ENCODE measurements around the gene CRADD.
"Not testable (repeated sequence)": the region's sequence is repeated elsewhere in the genome, so short reads cannot be mapped to it uniquely, and the experiment has no call there.

The CRADD gene

GRCh38 chr12:93740751-93741150 lies 63.6 kb downstream of the CRADD start:
- peak; percentile 73 for DNase-seq

GRCh38 chr12:93741659-93742109 lies 64.5 kb downstream of the CRADD start:
- DNase-seq, result peak; percentile 71

- peak; percentile 95 for DNase-seq
These were observed 65.1 kb downstream of the CRADD start for GRCh38 chr12:93742110-93742934.

GRCh38 chr12:93743229-93743998 lies 66.2 kb downstream of the CRADD start:
- DNase-seq, result no peak

- no peak for DNase-seq
These were observed 67.0 kb downstream of the CRADD start for GRCh38 chr12:93743999-93744689.

- no peak for DNase-seq
These were observed 68.1 kb downstream of the CRADD start for GRCh38 chr12:93745286-93745685.

GRCh38 chr12:93746572-93747168 lies 69.5 kb downstream of the CRADD start:
- DNase-seq, result no peak

GRCh38 chr12:93748672-93749383 lies 71.7 kb downstream of the CRADD start:
- DNase-seq, result no peak

GRCh38 chr12:93749515-93749914 lies 72.3 kb downstream of the CRADD start:
- DNase-seq, result peak; percentile 65

GRCh38 chr12:93750056-93750455 lies 72.9 kb downstream of the CRADD start:
- no peak for DNase-seq

- DNase-seq, result no peak
These were observed 74.9 kb downstream of the CRADD start for GRCh38 chr12:93751864-93752610.

- DNase-seq, result no peak
These were observed 76.1 kb downstream of the CRADD start for GRCh38 chr12:93753285-93753684.

GRCh38 chr12:93753838-93754429 lies 76.8 kb downstream of the CRADD start:
- no peak for DNase-seq

- DNase-seq, result not testable (repeated sequence)
These were observed 77.7 kb downstream of the CRADD start for GRCh38 chr12:93754859-93755258.

- DNase-seq, result no peak
These were observed 79.1 kb downstream of the CRADD start for GRCh38 chr12:93756288-93756687.

- DNase-seq, result peak; percentile 87
These were observed 80.9 kb downstream of the CRADD start for GRCh38 chr12:93757792-93758694.

GRCh38 chr12:93758801-93759373 lies 81.7 kb downstream of the CRADD start:
- DNase-seq, result peak; percentile 30

- no peak for DNase-seq
These were observed 82.4 kb downstream of the CRADD start for GRCh38 chr12:93759512-93760081.

GRCh38 chr12:93760275-93760875 lies 83.2 kb downstream of the CRADD start:
- DNase-seq, result no peak
